AG08395 (cell line): Measurements from ENCODE around the gene DOCK4.
"Not testable (repeated sequence)": the region's sequence is repeated elsewhere in the genome, so short reads cannot be mapped to it uniquely, and the experiment has no call there.

Experiments used
- DNase-seq: peaks from one replicate; pipeline ENCODE4 v3.0.0; 2012; ENCODE audit warnings: mixed read lengths, low spot score

Gene DOCK4

GRCh38 chr7:112133328-112133727, 72.9 kb downstream of the DOCK4 start:
- DNase-seq: no peak

DNA sequence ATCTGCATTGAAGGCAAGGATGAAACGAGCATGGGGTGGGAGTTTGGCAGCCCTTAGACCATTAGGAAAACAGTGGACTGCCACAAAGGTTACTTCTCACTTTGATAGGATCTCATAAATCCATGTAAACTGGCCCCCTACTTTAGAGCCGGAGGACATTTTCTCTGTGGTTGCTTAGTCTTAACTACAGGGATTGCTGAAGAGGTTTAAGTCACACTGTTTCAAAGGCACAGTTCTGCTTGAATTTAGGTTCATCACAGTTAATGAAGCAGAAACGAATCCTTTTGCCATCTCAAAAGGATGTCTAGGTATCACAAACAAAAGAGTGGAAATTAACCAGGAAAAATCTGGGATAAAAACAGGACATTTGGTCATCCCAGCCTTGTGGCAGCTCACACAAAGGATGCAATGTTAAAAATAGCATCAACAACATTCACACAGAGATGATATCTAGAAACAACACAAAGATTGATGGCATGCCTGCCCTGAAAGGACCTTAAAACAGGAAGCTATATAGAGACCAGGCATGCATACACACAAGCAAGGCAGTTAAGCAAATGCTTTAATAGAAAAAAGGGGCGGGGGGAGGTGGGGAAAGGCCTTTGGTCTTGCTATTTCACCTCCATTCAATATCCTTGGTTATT, 74.0 kb downstream of the DOCK4 start:
- no peak for DNase-seq

GRCh38 chr7:112130729-112131410, 75.3 kb downstream of the DOCK4 start:
- DNase-seq: no peak

DNA sequence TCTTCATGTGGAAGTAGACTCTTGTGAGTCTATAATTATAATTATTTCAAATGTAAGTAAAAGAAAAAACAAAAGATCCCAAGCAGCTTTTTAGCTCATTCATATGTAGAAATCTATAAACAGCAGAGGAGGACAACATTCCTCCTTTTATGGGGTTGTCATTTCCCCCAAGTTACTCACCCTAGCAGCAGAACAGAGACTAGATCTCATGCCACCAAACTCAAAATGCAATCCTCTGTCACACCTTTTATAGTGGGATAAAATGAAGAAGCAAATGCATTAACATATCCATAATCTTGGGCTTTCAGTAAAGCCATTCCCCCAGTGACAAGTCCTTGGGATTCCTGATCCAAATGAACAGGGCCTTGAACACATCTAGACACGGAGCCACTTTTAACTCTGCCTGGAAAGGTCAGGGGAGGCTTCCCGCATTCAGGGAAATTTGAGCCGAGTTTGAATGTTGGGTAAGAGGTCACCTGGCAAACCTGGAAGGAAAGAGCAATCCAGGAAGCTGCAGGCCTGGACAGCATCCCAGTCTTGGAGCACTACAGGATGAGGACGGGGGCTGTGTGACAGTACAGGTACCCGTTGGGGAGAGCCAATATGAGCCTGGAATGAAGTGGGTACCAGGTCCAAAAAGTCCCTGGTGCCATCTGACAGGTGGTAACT, 76.4 kb downstream of the DOCK4 start:
- DNase-seq: no peak

DNA sequence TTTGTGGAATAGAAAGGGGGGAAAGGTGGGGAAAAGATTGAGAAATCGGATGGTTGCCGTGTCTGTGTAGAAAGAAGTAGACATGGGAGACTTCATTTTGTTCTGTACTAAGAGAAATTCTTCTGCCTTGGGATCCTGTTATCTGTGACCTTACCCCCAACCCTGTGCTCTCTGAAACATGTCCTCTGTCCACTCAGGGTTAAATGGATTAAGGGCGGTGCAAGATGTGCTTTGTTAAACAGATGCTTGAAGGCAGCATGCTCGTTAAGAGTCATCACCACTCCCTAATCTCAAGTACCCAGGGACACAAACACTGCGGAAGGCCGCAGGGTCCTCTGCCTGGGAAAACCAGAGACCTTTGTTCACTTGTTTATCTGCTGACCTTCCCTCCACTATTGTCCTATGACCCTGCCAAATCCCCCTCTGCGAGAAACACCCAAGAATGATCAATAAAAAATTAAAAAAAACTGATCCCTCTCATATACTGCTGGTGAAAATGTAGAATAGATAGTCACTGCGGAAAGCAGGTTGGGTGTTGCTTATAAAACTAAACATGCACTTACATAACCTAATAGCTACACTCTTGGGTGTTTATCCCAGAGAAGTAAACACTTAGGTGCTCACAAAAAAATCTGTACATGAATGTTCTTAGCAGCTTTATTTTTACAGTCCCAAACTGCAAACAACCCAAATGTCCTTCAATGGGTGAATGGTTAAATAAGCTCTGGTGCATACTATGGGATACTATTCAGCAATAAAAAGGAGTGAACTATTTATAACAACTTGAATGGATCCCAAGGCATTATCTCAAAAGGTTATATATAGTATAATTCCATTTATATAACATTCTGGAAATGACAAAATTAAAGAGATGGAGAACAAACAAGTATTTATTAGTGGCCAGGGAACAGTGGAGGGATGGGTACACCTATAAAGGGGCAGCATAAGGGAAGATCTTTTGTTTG, 77.5 kb downstream of the DOCK4 start:
- not testable (repeated sequence) for DNase-seq

DNA sequence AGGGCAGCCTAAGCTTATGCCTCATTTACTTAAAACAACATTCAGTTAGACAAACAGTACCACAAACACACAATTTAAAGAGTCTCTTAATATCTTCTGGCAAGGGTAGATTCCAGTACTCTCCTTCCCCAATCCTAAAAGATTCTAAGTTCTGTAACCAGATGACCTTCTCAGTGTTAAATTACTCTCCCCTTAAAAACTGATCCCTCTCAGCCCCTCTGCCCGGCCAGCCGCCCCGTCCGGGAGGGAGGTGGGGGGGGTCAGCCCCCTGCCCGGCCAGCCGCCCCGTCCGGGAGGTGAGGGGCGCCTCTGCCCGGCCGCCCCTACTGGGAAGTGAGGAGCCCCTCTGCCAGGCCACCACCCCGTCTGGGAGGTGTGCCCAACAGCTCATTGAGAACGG, 78.2 kb downstream of the DOCK4 start:
- not testable (repeated sequence) for DNase-seq

- DNase-seq: no peak
Observed at GRCh38 chr7:112125250-112125649, 80.9 kb downstream of the DOCK4 start.

DNA sequence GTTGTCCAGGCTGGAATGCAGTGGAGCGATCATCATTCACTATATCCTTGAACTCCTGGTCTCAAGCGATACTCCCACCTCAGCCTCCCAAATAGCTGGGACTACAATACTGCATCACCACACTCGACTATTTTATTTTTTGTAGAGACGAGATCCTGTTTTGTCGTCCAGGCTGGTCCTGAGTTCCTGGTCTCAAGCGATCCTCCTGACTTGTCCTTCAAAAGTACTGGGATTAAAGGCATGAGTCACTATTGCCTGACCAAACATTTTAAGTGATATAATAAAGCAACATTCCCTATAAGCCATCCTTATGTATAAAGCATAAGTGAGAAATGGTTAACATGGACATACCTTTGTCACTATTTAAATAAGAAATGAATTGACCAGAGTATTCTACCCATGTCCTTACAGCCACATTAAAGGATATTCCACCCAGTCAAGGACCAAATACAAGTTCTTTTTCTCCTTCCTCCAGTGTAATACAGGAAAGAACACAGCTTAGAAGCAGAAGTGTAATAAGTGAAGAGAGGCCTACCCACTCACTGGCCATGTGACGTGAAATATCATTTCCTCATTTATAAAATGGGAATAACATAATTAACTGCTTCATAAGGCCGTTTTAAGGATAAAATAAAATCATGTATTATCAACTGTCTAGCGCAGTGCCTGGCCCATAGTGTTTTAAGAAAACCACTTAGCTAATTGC, 82.0 kb downstream of the DOCK4 start:
- DNase-seq: no peak

GRCh38 chr7:112122798-112123197, 83.4 kb downstream of the DOCK4 start:
- DNase-seq: no peak

DNA sequence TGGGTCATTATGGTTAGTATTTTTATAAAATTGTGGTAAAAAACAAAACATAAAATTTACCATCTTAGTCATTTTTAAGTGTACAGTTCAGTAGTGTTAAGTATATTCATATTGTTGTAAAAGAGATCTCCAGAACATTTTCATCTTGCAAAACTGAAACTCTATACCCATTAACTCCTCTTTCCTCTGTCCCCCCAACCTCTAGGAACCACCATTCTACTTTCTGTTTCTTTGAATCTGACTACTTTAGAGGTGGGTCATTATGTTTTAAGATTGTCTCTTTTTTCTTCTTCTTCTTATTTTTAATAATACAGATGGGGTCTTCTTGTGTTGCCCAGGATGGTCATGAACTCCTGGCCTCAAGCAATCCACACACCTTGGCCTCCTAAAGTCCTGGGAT, 84.1 kb downstream of the DOCK4 start:
- DNase-seq: no peak

DNA sequence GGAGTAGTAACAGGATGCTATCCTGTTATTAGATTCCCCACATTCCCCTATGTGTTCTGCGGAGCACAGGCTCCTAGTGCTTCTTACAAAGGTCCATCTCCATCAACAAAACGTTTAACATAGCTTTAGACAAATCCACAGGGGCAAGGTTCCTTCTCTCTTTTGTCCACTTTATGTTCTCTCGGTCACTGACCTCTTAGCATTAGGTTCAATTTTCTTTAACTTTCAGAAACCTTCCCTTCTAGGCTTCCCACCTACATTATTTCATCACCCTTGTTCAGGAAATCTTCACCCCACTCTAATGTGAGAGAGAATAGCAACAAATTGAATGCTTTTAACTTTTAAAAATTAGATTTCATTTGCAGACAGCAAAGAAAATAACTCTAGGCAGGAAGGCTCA, 84.9 kb downstream of the DOCK4 start:
- no peak for DNase-seq

GRCh38 chr7:112120696-112121217, 85.4 kb downstream of the DOCK4 start:
- no peak for DNase-seq

DNA sequence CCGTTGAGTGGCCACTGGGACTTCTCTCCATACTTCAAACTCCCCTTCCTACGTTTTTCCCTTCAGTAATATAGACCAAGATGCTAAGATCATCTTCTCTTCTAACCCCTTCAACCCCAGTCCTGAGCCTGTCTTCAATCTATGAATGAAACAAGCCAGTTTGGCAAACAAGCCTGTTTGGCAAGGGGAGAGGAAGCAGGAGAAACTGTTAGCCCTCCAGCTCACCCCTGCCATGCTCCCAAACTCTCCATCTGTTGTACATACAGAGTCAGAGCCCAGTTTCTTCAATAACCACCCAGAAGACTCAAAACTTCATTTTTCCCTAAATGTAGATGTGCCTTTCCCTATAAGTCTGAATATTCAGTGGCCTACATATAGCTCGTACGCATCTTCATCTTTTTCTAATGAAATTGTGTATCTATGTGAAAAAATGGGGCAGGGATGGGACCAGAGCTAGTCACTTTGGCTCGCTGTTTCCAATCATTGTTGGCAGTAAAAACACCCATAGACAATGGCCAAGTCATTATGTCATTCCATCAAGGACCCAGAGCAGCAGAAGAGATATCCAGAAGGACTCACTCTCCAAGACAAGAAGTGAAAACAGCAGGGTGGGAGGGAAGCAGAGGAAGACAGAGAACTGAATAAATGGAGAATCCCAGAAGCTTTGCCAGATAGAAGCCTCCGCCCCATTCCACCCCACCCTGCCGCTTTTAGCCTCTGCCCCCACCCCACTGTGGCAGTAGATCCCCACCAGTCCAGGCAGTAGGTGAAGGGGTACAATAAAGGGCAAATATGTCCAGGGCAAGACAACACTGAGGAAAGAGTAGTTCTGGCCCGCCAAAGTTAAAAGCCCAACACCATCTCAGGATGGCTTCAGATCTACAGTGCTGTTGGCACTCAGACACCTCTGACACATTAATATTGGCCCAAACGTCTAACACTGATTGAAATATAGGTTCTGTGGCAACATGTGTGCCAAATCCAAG, 87.3 kb downstream of the DOCK4 start:
- no peak for DNase-seq

DNA sequence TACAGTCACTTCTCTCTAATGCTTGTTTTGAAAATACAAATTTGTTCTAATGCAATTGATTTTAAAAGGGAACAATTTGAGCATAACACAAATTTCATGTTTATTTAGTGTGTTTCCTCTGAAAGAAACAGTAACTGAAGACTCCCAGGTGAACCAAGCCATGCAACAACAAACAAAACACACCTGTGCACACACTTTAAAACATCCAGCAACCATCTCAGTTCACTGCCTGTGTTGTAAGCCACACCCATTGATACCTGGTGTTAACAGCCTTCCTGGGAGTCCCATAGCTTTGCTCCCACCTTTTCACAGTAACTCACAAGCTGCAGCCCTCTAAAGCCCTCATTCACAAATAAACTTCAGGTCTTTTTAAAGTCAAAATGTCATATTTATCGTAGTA, 89.3 kb downstream of the DOCK4 start:
- DNase-seq: no peak

DNA sequence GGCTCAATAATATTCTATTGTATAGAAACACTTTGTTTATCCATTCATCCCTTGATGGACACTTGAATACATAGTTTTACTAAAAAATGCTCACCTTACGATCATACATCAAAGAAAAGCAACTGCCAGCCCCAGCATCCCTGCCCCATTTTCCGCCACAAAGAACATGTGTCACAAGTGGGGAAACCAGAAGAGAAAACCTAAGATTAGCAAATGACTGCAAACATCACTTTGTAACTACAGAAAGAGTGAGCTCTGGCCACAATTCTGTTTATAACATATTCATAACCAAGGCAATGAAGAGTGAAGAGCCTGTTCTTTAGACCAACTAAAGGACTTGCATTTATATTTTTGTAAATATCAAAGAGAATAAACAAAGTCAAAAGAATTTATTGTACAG, 89.8 kb downstream of the DOCK4 start:
- no peak for DNase-seq

DNA sequence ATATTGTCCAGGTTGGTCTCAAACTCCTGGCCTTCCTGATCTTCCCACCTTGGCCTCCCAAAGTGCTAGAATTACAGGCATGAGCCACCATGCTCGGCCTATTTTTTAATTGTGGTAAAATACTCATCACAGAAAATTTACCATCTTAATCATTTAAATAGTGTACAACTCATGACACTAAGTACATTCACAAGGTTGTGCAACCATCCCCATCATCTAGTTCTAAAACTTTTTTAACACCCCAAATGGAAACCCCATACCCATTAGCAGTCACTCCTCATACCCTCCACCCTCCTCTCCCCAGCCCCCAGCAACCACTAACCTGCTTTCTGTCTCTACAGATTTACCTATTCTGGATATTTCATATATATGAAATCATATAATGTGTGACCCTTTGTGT, 90.3 kb downstream of the DOCK4 start:
- no peak for DNase-seq

DNA sequence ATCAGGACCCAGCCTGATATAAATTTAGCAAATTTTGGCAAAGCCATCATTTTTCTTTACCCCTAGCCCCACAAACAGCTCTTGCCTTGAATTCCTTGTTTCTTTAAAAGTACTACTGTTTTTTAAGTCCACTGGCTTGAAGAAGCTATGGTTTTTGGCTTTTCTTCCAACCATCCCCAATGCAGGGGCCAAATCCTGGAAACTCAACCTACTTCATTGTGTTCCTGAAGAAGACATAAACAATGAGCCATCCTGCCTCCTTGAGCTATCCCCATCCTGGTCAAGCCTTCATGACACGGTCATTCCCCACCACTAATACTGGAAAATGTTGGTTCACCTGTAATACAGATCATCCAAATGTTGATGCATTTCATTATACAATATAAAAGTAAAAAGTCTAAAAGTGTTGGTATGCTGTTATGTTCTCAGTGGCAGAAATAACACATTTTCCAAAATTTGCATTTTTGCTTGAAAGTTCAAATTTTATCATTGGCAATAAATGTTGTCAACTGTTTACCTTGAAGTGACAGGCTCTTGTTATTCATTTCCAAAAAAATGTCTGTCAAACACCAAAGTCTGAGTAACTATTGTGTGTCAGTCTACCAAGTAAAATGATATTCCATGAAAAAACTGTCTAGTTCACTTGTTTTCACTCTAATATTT, 92.2 kb downstream of the DOCK4 start:
- no peak for DNase-seq

- peak; percentile 65 for DNase-seq
Observed at GRCh38 chr7:112112822-112113255, 93.4 kb downstream of the DOCK4 start.

DNA sequence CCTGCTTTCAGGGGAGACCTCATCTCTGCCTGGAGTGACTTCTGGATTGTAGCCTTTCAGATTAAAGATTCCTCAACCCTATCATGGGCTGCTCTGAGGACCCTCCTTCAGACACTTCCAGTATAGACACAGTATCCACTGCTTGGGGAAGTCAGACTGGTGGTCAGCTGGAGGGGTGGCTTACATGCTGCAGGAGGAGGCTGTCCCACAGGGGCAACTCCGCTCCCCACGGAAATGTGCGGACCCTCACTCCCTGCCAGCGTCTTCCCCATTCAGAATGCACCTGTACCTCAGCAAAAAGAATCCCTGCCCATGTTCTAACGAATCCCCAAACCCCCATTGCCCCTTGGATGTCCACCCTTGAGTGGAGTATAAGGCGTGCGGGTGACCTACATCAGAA, 95.5 kb downstream of the DOCK4 start:
- DNase-seq: no peak

DNA sequence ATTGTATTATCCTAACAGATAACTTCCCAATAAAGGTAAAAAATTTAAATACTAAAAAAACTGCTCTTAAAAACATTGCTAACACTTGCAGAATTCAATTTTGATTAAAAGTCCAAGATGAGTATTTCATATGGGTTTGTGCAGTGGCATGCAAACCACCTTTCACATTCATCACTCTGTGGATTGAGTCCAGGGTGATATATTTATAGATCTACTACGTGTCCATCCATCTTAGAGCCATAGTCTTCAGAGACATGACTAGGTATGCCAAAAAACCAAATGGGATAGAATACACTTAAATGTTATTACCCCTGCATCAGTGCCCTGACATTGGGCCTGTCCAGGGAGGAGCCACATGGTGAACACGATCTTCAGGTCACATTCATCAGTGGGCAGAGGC, 96.0 kb downstream of the DOCK4 start:
- DNase-seq: no peak
